Esophagus squamous epithelium (tissue), 4 donors: ENCODE measurements around the gene MPP4.

Experiments used
- POLR2A ChIP-seq, 4 donors: fragments of 450-650 bp; IDR thresholded peaks; one replicate each; pipeline ENCODE4 v1.6.1; 2017; ENCODE audit warnings: antibody characterized with exemption in 4 of 4, mild to moderate bottlenecking in 4 of 4, moderate library complexity in 3 of 4
- TF ChIP-seq, protein P1 (sequence below), 6 experiments: fragments of 450-650 bp in 4 of 6; fragments of 200-600 bp in 2 of 6; sonication (generic) in 2 of 6; IDR thresholded peaks; one replicate each; pipeline ENCODE4 v1.5.1; 2016 to 2019; ENCODE audit warnings: antibody characterized with exemption in 6 of 6, mild to moderate bottlenecking in 4 of 6, moderate library complexity in 4 of 6

DNA sequence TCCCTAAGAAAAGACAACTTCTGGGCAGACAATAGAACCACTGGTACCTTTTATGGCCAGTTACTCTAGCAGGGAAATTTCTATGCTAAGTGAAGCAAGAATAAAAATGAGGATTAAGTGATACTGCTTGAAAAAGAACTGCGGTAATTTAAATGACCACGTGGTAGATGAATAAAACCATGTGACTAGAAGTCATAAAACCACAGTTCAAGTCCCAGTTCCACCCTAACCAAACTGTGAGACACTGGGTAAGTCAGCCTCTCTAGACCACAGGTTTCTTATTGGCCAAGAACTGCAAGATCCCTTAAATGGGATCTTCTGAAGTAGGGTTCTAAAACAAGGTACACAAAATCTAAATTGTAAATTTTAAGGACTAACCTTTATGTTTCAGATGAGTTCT, 67.9 kb downstream of the MPP4 start:
- TF ChIP-seq, protein P1, sequence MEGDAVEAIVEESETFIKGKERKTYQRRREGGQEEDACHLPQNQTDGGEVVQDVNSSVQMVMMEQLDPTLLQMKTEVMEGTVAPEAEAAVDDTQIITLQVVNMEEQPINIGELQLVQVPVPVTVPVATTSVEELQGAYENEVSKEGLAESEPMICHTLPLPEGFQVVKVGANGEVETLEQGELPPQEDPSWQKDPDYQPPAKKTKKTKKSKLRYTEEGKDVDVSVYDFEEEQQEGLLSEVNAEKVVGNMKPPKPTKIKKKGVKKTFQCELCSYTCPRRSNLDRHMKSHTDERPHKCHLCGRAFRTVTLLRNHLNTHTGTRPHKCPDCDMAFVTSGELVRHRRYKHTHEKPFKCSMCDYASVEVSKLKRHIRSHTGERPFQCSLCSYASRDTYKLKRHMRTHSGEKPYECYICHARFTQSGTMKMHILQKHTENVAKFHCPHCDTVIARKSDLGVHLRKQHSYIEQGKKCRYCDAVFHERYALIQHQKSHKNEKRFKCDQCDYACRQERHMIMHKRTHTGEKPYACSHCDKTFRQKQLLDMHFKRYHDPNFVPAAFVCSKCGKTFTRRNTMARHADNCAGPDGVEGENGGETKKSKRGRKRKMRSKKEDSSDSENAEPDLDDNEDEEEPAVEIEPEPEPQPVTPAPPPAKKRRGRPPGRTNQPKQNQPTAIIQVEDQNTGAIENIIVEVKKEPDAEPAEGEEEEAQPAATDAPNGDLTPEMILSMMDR (IDR thresholded peaks at IDR 0.05): no peak
- TF ChIP-seq POLR2A (IDR thresholded peaks at IDR 0.05): no peak
